PFSK-1 (cell line): ENCODE results near the gene CCNDBP1.

Experiments
- FOXP2 ChIP-seq: optimal IDR thresholded peaks from 2 replicates; pipeline ENCODE3; 2011; ENCODE audit warnings: borderline replicate concordance, control low read depth, inconsistent platforms; ENCODE audit not compliant: insufficient read depth; ENCODE audit errors: extremely low read length, extremely low read depth
- POLR2AphosphoS5 ChIP-seq: IDR thresholded peaks from 2 replicates; pipeline ENCODE4 v1.6.1; 2012; ENCODE audit warnings: low read depth, mild to moderate bottlenecking, control low read depth, low read length, moderate library complexity

- TF ChIP-seq POLR2AphosphoS5 (no peak), FOXP2 (no peak)
Measured at GRCh38 chr15:43212951-43213350, 27.7 kb downstream of the CCNDBP1 start.
